ENCODE measurements around the gene TMEM208.

DNA sequence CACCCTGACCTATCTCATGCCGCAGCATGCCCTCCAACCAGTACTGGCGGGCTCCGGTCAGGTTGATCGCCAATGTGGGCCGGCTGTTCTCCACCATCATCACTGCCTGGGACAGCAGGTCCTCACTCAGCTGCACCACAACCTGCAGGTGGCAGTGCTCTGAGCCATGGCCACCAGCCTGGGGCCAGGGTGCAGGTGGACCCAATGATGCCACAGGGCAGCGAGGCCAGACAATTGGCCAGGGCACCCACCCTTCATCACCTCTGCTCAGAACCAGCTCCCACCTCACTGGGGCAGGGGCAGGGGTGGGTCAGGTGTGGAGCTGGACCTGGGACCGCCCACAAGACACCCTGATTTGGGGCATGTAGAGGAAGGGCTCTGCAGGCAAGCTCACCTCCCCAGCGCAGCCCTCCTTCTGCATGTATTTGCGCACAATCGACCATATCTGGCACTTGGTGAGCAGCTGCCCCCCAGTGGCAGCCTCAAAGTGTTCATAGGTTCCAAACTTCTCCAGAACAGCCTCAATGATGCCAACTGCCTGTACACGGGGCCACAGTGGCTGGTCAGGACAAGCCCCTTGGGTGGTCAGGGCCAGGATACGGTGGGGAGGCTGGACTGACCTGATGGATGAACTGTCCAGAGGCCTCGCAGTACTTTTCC lies 47.4 kb upstream of the TMEM208 start:
- TF ChIP-seq POLR2AphosphoS5 (IDR thresholded peaks at IDR 0.05; ENCODE audit: low read depth, low read length) (no peak), TAF1 (IDR thresholded peaks at IDR 0.05; ENCODE audit: borderline replicate concordance, insufficient read depth, low read length) (no peak), REST (IDR thresholded peaks at IDR 0.05; ENCODE audit: insufficient read depth in 1 of 2, low read depth in 2 of 2, low read length in 2 of 2) (no peak), FOXP2 (optimal IDR thresholded peaks at IDR 0.05; ENCODE audit: borderline replicate concordance, extremely low read depth, extremely low read length, insufficient read depth) (no peak), SIN3A (IDR thresholded peaks at IDR 0.05; ENCODE audit: borderline replicate concordance, insufficient read depth, low read length) (no peak)

All from PFSK-1 (cell line).